HAP-1 (cell line): ENCODE data around the gene CFAP300.

ENCODE experiments used
- DNase-seq, 2 experiments: peaks; one replicate each; pipeline ENCODE4 v3.0.0-alpha.2; 2016 to 2020; ENCODE audit warnings: low spot score in 2 of 2
- H3K27me3 ChIP-seq: fragments of 250-450 bp; sonication (Bioruptor Pico); 2 replicates; pipeline ENCODE4 v1.5.1; 2020; ENCODE audit warnings: low read depth, mild to moderate bottlenecking, moderate library complexity
- H3K36me3 ChIP-seq: fragments of 250-450 bp; sonication (Bioruptor Pico); replicated peaks from 2 replicates; pipeline ENCODE4 v1.5.1; 2020; ENCODE audit warnings: mild to moderate bottlenecking
- H3K4me1 ChIP-seq: fragments of 250-450 bp; sonication (Bioruptor Pico); 2 replicates; pipeline ENCODE4 v1.5.1; 2020; ENCODE audit warnings: mild to moderate bottlenecking
- H3K4me3 ChIP-seq: fragments of 250-450 bp; sonication (Bioruptor Pico); 2 replicates; pipeline ENCODE4 v1.5.1; 2020; ENCODE audit warnings: mild to moderate bottlenecking, moderate library complexity
- H3K9me3 ChIP-seq: fragments of 250-450 bp; sonication (Bioruptor Pico); 2 replicates; pipeline ENCODE4 v1.5.1; 2020; ENCODE audit warnings: mild to moderate bottlenecking, moderate library complexity
- in situ Hi-C: fragments of 300-500 bp; cut with MboI; formaldehyde crosslinking; loops from 3 replicates; pipeline ENCODE4 v1.14.3; 2020; ENCODE audit warnings: low sequenced_read_pairs, inconsistent platforms, mixed read lengths

Gene CFAP300

GRCh38 chr11:102036757-102037156 lies 10.5 kb upstream of the CFAP300 start:
- in situ Hi-C loops = no loop called here
- no peak for DNase-seq

GRCh38 chr11:102046841-102047240 lies 396 bp upstream of the CFAP300 start:
- H3K9me3 ChIP-seq = no peaks in the 10 kb centered on the region
- no peaks in the 10 kb centered on the region for H3K27me3 ChIP-seq
- H3K4me3 ChIP-seq = peak overlapping the region; percentile 14
- in situ Hi-C loops = no loop called here
- DNase-seq = no peak
- no peaks in the 10 kb centered on the region for H3K4me1 ChIP-seq
- H3K36me3 ChIP-seq = no peaks in the 10 kb centered on the region

More at GRCh38 chr11:102036757-102037156, 10.5 kb upstream of the CFAP300 start:
- Histone ChIP-seq H3K4me1 (no peaks in the 10 kb centered on the region; the same call in 1 of the 2 replicates), H3K36me3 (no peaks in the 10 kb centered on the region), H3K4me3 (no peak overlapping the region), H3K9me3 (no peaks in the 10 kb centered on the region; the same call in 1 of the 2 replicates), H3K27me3 (no peaks in the 10 kb centered on the region)

GRCh38 chr11:102050927-102051575 lies 3.8 kb downstream of the CFAP300 start:
- Histone ChIP-seq H3K9me3 (no peaks in the 10 kb centered on the region), H3K4me3 (no peak overlapping the region), H3K27me3 (no peaks in the 10 kb centered on the region), H3K4me1 (no peaks in the 10 kb centered on the region), H3K36me3 (no peaks in the 10 kb centered on the region)
- in situ Hi-C loops = no loop called here
- DNase-seq = no peak

- Histone ChIP-seq H3K9me3 (no peaks in the 10 kb centered on the region), H3K36me3 (no peaks in the 10 kb centered on the region), H3K4me1 (peaks cover 5% of the 10 kb centered on the region; the same call in 1 of the 2 replicates), H3K4me3 (no peak overlapping the region), H3K27me3 (no peaks in the 10 kb centered on the region)
- in situ Hi-C loops = no loop called here
- DNase-seq = peak; percentile 50 to 66
Observed at GRCh38 chr11:102061276-102061675, 14.0 kb downstream of the CFAP300 start.

- in situ Hi-C loops = no loop called here
- Histone ChIP-seq H3K36me3 (no peaks in the 10 kb centered on the region), H3K4me3 (no peak overlapping the region), H3K9me3 (no peaks in the 10 kb centered on the region), H3K27me3 (no peaks in the 10 kb centered on the region), H3K4me1 (peaks cover 5% of the 10 kb centered on the region; the same call in 1 of the 2 replicates)
- no peak for DNase-seq
Observed at GRCh38 chr11:102062106-102062505, 14.9 kb downstream of the CFAP300 start.

GRCh38 chr11:102064316-102064715 lies 17.1 kb downstream of the CFAP300 start:
- in situ Hi-C loops = no loop called here
- H3K9me3 ChIP-seq = no peaks in the 10 kb centered on the region
- peaks cover 5% of the 10 kb centered on the region; the same call in 1 of the 2 replicates for H3K4me1 ChIP-seq
- no peak overlapping the region for H3K4me3 ChIP-seq
- 0 out of 2 replicates have a peak, but pooled peaks cover 2% of the 10 kb centered on the region for H3K27me3 ChIP-seq
- H3K36me3 ChIP-seq = no peaks in the 10 kb centered on the region
- DNase-seq = no peak

GRCh38 chr11:102070766-102071165 lies 23.5 kb downstream of the CFAP300 start:
- Histone ChIP-seq H3K4me3 (no peak overlapping the region), H3K4me1 (no peaks in the 10 kb centered on the region), H3K36me3 (no peaks in the 10 kb centered on the region), H3K9me3 (no peaks in the 10 kb centered on the region), H3K27me3 (0 out of 2 replicates have a peak, but pooled peaks cover 2% of the 10 kb centered on the region)
- in situ Hi-C loops = no loop called here
- no peak for DNase-seq

GRCh38 chr11:102071497-102072472 lies 24.5 kb downstream of the CFAP300 start:
- Histone ChIP-seq H3K27me3 (peaks cover 6% of the 10 kb centered on the region; the same call in 1 of the 2 replicates), H3K9me3 (no peaks in the 10 kb centered on the region), H3K4me1 (no peaks in the 10 kb centered on the region), H3K4me3 (no peak overlapping the region), H3K36me3 (no peaks in the 10 kb centered on the region)
- DNase-seq = no peak
- in situ Hi-C loops = no loop called here

- H3K36me3 ChIP-seq = no peaks in the 10 kb centered on the region
- H3K27me3 ChIP-seq = peaks cover 4% of the 10 kb centered on the region; the same call in 1 of the 2 replicates
- no peak for DNase-seq
- H3K4me1 ChIP-seq = no peaks in the 10 kb centered on the region
- in situ Hi-C loops = no loop called here
- no peaks in the 10 kb centered on the region for H3K9me3 ChIP-seq
- no peak overlapping the region for H3K4me3 ChIP-seq
Observed at GRCh38 chr11:102073253-102073652, 26.0 kb downstream of the CFAP300 start.

- Histone ChIP-seq H3K4me3 (no peak overlapping the region), H3K9me3 (no peaks in the 10 kb centered on the region), H3K4me1 (peaks cover 12% of the 10 kb centered on the region), H3K27me3 (peaks cover 4% of the 10 kb centered on the region; the same call in 1 of the 2 replicates), H3K36me3 (no peaks in the 10 kb centered on the region)
- in situ Hi-C loops = no loop called here
- DNase-seq = no peak
Observed at GRCh38 chr11:102079625-102080024, 32.4 kb downstream of the CFAP300 start.

GRCh38 chr11:102081313-102081712 lies 34.1 kb downstream of the CFAP300 start:
- peaks cover 12% of the 10 kb centered on the region for H3K4me1 ChIP-seq
- H3K27me3 ChIP-seq = peaks cover under 1% of the 10 kb centered on the region; the same call in 1 of the 2 replicates
- H3K9me3 ChIP-seq = no peaks in the 10 kb centered on the region
- DNase-seq = no peak
- no peak overlapping the region for H3K4me3 ChIP-seq
- no peaks in the 10 kb centered on the region for H3K36me3 ChIP-seq
- in situ Hi-C loops = no loop called here

GRCh38 chr11:102085864-102086551 lies 38.8 kb downstream of the CFAP300 start:
- in situ Hi-C loops = no loop called here
- Histone ChIP-seq H3K4me3 (no peak overlapping the region), H3K27me3 (no peaks in the 10 kb centered on the region), H3K36me3 (no peaks in the 10 kb centered on the region), H3K4me1 (peaks cover 4% of the 10 kb centered on the region), H3K9me3 (no peaks in the 10 kb centered on the region)
- DNase-seq = no peak

GRCh38 chr11:102097186-102097585 lies 49.9 kb downstream of the CFAP300 start:
- H3K27me3 ChIP-seq = no peaks in the 10 kb centered on the region
- H3K4me3 ChIP-seq = no peak overlapping the region
- in situ Hi-C loops = no loop called here
- H3K36me3 ChIP-seq = no peaks in the 10 kb centered on the region
- no peaks in the 10 kb centered on the region for H3K4me1 ChIP-seq
- DNase-seq = no peak
- H3K9me3 ChIP-seq = no peaks in the 10 kb centered on the region
